Osteocyte (in vitro differentiated cells): ENCODE measurements around the gene MRPL42. TPM values are rescaled to one million over a fixed set of nuclear protein-coding genes. Genes with fewer than 3 reads are reported as not detected.

Experiments
- total RNA-seq: library from RNA; stranded (reverse); gene quantifications from 2 replicates; pipeline ENCODE4 v1.2.1, GENCODE V29; 2021

Gene MRPL42
- total RNA-seq, 1 donor from 2014 or later, result 55.8 TPM

Other genes with a start within 250 kb of the MRPL42 start
- gene NUDT4, start 89.6 kb upstream of the MRPL42 start, total RNA-seq, result 44.0 and 49.7 TPM in 2 replicates
- gene UBE2N, start 25.6 kb upstream of the MRPL42 start, total RNA-seq, result 68.3 and 70.6 TPM in 2 replicates
- gene SOCS2, start 105.2 kb downstream of the MRPL42 start, total RNA-seq, result 28.1 and 31.1 TPM in 2 replicates
- 12.7 and 13.8 TPM in 2 replicates for gene CRADD, start 209.9 kb downstream of the MRPL42 start, total RNA-seq